BE2C (cell line): Measurements from ENCODE around the gene AGPAT2.

Source experiments
- DNase-seq: peaks from one replicate; pipeline ENCODE4 v3.0.0-alpha.2; 2020
- H3K27me3 ChIP-seq: fragments of 250-450 bp; sonication (Bioruptor Pico); 2 replicates; pipeline ENCODE4 v1.5.1; 2020; ENCODE audit warnings: mild to moderate bottlenecking
- H3K36me3 ChIP-seq: fragments of 250-450 bp; sonication (Bioruptor Pico); 2 replicates; pipeline ENCODE4 v1.5.1; 2020; ENCODE audit warnings: mild to moderate bottlenecking
- H3K4me1 ChIP-seq: fragments of 250-450 bp; sonication (Bioruptor Pico); 2 replicates; pipeline ENCODE4 v1.5.1; 2020
- H3K4me3 ChIP-seq: 2 replicates; pipeline ENCODE4 v1.5.1; 2011; ENCODE audit warnings: low read depth, low read length
- H3K9me3 ChIP-seq: fragments of 250-450 bp; sonication (Bioruptor Pico); 2 replicates; pipeline ENCODE4 v1.5.1; 2020
- CTCF ChIP-seq: IDR thresholded peaks from 2 replicates; pipeline ENCODE4 v1.5.1; 2012; ENCODE audit warnings: mild to moderate bottlenecking, low read depth, low read length

AGPAT2 gene

GRCh38 chr9:136679431-136679941 lies 7.8 kb downstream of the AGPAT2 start:
- no peak for DNase-seq
- no peaks in the 10 kb centered on the region for H3K36me3 ChIP-seq
- no peak for TF ChIP-seq CTCF
- H3K27me3 ChIP-seq = no peaks in the 10 kb centered on the region
- no peaks in the 10 kb centered on the region for H3K9me3 ChIP-seq
- no peaks in the 10 kb centered on the region; the same call in 1 of the 2 replicates for H3K4me1 ChIP-seq
- H3K4me3 ChIP-seq = no peak overlapping the region

- H3K4me3 ChIP-seq = no peak overlapping the region
- no peak for TF ChIP-seq CTCF
- H3K27me3 ChIP-seq = no peaks in the 10 kb centered on the region
- H3K9me3 ChIP-seq = no peaks in the 10 kb centered on the region
- no peak for DNase-seq
- H3K4me1 ChIP-seq = no peaks in the 10 kb centered on the region; the same call in 1 of the 2 replicates
- no peaks in the 10 kb centered on the region for H3K36me3 ChIP-seq
These were observed 8.6 kb downstream of the AGPAT2 start for GRCh38 chr9:136678624-136679023.

GRCh38 chr9:136678034-136678433 lies 9.2 kb downstream of the AGPAT2 start:
- no peaks in the 10 kb centered on the region for H3K9me3 ChIP-seq
- H3K27me3 ChIP-seq = no peaks in the 10 kb centered on the region
- no peak for TF ChIP-seq CTCF
- H3K36me3 ChIP-seq = no peaks in the 10 kb centered on the region
- no peaks in the 10 kb centered on the region; the same call in 1 of the 2 replicates for H3K4me1 ChIP-seq
- no peak overlapping the region for H3K4me3 ChIP-seq
- no peak for DNase-seq

GRCh38 chr9:136676920-136677686 lies 10.2 kb downstream of the AGPAT2 start:
- TF ChIP-seq CTCF = no peak
- H3K9me3 ChIP-seq = no peaks in the 10 kb centered on the region
- no peaks in the 10 kb centered on the region for H3K36me3 ChIP-seq
- no peaks in the 10 kb centered on the region for H3K27me3 ChIP-seq
- no peak overlapping the region for H3K4me3 ChIP-seq
- no peaks in the 10 kb centered on the region; the same call in 1 of the 2 replicates for H3K4me1 ChIP-seq
- DNase-seq = no peak

- Histone ChIP-seq H3K27me3 (no peaks in the 10 kb centered on the region), H3K4me1 (no peaks in the 10 kb centered on the region; the same call in 1 of the 2 replicates), H3K9me3 (no peaks in the 10 kb centered on the region), H3K36me3 (no peaks in the 10 kb centered on the region), H3K4me3 (no peak overlapping the region)
- no peak for TF ChIP-seq CTCF
- no peak for DNase-seq
These were observed 10.9 kb downstream of the AGPAT2 start for GRCh38 chr9:136676297-136676794.
